Measurements from ENCODE around the gene HACL1. TPM values are rescaled to one million over a fixed set of nuclear protein-coding genes. Genes with fewer than 3 reads are reported as not detected.
"Not testable (repeated sequence)": the region's sequence is repeated elsewhere in the genome, so short reads cannot be mapped to it uniquely, and the experiment has no call there.

Gene HACL1
- polyA plus RNA-seq, 4 donors, result 15.4 to 21.8 (median 19.6) TPM

DNA sequence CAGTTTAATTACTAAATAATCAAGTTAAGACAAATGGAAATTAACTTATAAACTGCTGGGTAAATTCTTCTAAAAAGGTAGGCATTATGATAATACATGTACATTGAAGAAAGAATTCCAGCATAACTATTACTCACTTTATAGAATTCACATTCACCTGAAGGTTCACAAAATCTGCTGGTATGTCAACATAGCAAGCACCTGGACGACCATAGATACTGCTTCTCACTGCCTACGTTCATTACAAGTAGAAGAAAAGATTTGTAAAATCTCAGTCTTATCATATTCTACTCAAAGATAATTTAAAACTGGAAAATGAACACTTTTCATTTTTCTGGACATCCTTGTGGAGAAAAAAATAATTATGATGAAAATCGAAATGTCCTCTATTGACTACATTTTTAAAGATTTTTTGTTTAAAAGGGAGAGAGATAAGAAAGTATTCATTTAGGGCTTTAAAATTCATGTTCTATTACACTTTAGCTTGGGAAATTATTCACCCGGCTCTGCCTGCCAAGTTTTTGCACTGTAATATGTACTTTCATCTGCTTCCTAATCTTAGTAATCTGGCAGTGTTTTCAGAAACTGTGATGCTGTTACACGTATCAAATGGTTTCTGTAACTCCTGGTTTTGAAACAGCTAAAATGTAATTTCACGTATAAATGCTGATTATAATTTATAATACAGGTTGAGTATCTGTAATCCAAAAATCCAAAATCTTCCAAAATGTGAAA is 16.1 kb downstream of the HACL1 start:
- no peak for DNase-seq (ENCODE audit: low read depth in 4 of 4, low spot score in 3 of 4)

DNA sequence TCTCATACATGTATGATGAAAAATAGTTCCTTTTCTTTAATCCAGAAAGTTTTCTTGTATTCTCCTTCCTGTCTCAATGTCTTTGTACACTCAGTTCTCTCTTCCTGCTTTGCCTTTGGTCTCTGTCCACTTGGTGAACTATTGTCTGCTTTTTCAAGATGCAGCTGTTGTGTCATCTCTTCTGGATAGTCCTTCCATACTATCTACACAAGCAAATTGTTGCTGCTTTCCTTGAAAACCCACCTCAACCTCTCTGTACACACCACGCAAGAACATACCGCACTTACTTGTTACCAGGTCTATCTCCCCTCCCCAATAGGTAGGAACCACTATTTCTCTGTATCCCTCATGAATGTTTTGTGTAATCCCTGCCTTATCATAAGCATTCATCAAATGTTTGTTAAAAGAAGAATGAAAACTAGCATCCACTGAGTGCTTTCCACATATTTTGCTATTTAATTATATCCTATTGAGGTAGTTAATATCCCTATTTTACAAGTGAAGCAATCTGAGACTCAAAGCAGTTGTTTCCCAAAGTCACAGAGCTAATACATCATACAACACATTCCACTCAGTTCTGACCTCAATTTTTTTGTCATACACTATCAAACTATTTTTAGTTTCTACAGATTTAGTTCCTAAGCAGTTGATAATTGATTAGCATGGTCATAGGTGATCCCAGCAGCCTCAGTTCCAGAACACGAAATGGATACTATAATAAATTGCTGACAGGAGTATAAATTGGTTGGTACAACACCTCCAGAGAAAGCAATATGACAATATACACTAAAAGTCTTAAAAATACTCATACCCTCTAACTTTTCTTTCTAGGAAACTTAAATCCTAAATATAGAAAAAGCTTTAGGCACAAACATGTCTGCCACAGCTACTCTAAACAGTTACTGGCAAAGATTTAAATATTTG is 19.6 kb downstream of the HACL1 start:
- no peak for DNase-seq (ENCODE audit: low read depth in 4 of 4, low spot score in 3 of 4)

DNA sequence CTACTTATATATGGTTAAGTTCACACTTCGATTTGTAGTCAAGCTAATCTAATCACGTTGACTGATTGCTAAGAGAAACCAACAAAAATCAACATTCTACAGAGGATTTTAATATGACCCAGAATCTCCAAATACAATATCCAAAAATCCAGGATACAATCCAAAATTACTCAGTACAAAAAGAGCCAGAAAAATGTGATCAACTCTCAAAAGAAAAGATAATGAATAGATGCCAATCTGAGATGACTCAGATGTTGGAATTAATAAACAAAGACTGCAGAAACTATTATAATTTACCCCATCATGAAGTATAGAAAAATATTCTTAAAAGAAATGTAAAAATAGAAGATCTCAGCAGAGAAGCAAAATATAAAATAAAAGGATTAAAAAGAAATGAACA is 22.3 kb downstream of the HACL1 start:
- no peak for DNase-seq (ENCODE audit: low read depth in 4 of 4, low spot score in 3 of 4)

DNA sequence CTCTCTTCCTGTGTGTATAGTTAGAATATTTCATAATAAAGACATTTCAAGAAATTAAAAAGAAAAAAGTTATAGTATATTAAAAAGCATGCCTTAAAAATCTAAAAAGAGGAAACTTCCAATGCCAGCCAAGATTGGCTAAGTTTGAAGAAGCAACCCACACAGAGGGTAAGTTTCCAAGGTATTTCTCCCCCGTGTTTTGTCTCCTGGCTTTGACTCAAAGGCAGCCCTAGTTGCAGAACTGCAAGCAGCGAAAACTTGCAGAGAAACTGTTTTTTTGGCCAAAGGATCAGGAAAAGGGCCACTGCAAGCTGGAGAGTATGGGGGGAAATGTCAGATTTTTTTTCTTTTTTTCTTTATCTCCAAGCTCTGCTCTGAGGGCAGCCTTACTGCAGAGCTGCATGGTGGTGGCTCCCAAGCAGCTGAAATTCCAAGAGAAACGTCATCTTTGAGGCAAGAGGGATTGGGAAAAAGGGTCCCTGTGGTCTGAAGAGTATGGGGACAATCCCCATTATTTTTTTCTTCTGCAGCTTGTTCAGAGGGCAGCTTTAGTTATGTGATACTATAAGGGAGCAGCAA is 23.0 kb downstream of the HACL1 start:
- DNase-seq (ENCODE audit: low read depth in 4 of 4, low spot score in 3 of 4), result no peak

DNA sequence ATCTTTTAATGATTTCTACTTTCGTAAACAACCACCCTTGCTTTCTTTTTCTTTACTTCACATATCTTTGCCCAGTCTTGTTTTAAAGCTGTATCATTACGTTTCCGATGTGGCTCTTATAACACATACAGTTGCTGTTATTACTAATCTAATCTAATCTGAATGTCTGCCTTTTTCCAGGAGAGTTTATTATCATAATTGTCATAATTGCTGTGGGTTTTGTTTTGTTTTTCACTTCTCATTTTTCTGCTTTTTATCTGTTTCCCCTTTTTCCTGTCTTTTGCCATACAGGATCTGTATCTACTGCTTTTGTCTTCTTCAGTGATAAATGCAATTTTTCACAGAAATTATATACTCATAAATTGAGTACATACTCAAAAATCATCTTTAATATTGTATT is 24.9 kb downstream of the HACL1 start:
- no peak for DNase-seq (ENCODE audit: low read depth in 4 of 4, low spot score in 3 of 4)

DNA sequence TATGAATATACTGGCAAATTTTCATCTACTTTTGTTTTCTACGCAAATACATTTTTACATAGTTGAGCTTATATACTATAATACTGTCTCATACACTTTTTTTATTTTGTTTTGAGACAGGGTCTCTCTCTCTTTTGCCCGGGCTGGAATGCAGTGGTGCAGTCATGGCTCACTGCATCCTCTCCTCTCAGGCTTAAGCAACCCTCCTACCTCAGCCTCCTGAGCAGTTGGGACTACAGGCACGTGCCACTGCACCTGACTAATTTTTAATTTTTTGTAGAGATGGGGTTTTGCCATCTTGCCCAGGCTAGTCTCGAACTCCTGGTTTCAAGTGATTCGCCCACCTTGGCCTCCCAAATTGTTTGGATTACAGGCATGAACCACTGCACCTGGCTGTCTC is 25.9 kb downstream of the HACL1 start:
- DNase-seq (ENCODE audit: low read depth in 4 of 4, low spot score in 3 of 4), result peak in 1 of 4 donors; percentile 6

DNA sequence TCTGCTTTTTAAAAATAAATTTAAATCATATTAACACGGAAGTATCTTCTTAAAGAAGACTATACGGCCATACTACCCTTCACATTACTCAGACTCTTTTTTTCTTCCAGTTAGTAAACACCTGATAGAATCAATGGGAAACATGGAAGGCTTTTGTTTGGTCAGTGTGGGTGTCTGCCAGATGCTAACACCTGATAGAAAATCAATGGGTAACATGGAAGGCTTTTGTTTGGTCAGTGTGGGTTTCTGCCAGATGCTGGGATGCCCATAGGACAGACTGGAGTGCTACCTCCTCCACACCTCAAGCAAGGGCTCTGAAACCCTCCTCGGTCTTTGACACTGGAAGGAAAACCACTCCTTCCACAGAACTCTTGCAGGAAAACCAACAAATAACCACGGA is 29.2 kb downstream of the HACL1 start:
- no peak for DNase-seq (ENCODE audit: low read depth in 4 of 4, low spot score in 3 of 4)

- no peak for DNase-seq (ENCODE audit: low read depth in 4 of 4, low spot score in 3 of 4)
These were observed 38.2 kb downstream of the HACL1 start for GRCh38 chr3:15563190-15563589.

DNA sequence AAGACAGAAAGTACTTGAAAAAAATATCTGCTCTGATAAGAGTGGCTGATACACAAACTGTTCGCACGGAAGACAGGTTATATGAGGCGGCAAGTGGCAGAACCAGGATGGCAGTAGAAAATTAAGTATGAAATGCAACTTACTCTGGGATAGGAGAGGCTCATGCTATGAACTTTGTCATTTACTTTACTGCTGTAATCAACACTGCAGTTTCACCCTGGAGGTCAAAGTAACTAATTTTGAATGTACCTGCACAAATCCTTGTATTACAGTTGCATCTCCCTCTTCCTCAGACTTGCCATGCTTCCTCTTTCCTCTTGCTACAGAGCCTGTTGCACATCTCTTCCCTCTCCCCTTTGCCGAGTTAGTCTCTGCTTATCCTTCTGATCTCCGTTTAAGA is 38.8 kb downstream of the HACL1 start:
- DNase-seq (ENCODE audit: low read depth in 4 of 4, low spot score in 3 of 4), result no peak

- no peak for DNase-seq (ENCODE audit: low read depth in 4 of 4, low spot score in 3 of 4)
These were observed 42.8 kb downstream of the HACL1 start for GRCh38 chr3:15558581-15558980.

- DNase-seq (ENCODE audit: low read depth in 4 of 4, low spot score in 3 of 4), result peak; percentile 16 to 40 (median 26)
These were observed 43.8 kb downstream of the HACL1 start for GRCh38 chr3:15557511-15557946.

DNA sequence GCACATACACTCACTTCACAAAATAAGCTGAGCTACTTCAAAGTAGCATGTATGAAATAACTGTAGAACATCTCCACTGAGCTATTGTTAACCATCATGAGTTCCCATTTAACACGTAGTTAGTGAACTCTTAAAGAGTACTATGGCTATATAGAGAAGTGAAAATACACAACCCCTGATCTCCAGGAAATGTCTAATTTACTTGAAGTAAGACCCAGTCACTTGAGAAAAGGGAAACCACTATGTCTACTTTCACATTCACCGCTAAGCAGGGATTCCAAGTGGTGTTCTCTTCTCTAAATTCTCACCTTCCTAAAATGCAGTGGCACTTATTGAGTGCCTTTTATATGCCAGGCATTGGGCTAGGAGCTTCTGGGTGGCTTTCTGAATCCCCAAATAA is 44.9 kb downstream of the HACL1 start:
- DNase-seq (ENCODE audit: low read depth in 4 of 4, low spot score in 3 of 4), result no peak

DNA sequence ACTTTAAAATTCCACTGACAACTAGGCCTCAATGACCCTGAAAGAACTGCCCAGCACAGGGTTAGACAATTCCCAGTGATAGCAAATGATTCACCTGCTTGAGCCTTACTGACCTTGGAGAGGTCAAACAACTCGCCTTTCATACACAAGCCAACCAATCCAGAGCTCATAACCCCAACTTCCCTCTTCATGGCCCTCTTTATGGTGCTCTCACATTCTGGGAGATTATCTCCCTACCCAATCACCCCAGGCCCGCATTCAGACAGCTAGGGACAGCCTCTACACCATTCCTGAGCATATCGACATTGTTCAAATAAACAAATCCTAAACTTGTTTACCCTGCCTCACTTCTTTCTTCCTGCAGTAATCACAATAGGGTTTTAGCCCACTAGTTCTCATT is 47.6 kb downstream of the HACL1 start:
- DNase-seq (ENCODE audit: low read depth in 4 of 4, low spot score in 3 of 4), result no peak

GRCh38 chr3:15551902-15552301 is 49.5 kb downstream of the HACL1 start:
- no peak for DNase-seq (ENCODE audit: low read depth in 4 of 4, low spot score in 3 of 4)

- DNase-seq (ENCODE audit: low read depth in 4 of 4, low spot score in 3 of 4), result no peak
These were observed 51.5 kb downstream of the HACL1 start for GRCh38 chr3:15549846-15550245.

DNA sequence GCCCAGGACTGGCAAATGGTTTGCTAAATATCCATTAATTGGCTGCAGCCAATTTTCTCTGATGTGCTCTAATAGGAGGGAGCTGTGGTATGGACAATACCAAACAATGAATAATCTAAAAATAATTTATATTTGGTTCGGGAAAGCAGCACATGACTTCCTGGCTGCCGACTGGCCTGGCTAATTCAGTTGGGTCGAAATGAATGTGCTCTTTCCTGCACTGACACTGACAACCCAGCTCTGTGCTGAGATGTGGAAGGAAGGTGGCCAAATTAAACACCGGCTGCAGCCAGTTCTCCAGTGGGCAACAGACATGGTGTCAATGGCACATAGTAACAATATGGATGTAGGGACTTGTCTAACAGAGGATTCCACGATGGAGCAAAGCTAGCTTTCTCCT is 58.8 kb downstream of the HACL1 start:
- DNase-seq (ENCODE audit: low read depth in 4 of 4, low spot score in 3 of 4), result no peak

DNA sequence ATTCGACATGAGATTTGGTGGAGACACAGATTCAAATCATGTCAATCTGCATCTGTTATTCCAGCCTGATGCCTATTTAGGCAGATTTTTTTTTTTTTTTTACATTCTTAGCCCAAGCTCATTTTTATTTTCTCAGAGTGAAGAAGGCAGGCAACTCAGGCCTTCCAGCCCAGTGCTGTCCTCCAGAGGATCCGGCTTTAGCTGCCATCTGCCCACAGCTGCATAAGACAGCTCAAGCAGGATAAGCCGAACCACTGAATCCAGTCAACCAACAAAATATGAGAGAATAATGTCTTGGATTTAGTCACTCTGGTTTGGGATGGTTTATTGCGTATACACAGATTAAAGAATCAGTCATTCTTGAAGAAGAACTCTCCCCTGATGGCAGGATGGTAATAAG is 60.0 kb downstream of the HACL1 start:
- no peak for DNase-seq (ENCODE audit: low read depth in 4 of 4, low spot score in 3 of 4)

- DNase-seq (ENCODE audit: low read depth in 4 of 4, low spot score in 3 of 4), result no peak
These were observed 62.3 kb downstream of the HACL1 start for GRCh38 chr3:15539066-15539465.

- DNase-seq (ENCODE audit: low read depth in 4 of 4, low spot score in 3 of 4), result no peak
These were observed 63.0 kb downstream of the HACL1 start for GRCh38 chr3:15538345-15538744.

GRCh38 chr3:15536856-15537255 is 64.5 kb downstream of the HACL1 start:
- no peak for DNase-seq (ENCODE audit: low read depth in 4 of 4, low spot score in 3 of 4)

DNA sequence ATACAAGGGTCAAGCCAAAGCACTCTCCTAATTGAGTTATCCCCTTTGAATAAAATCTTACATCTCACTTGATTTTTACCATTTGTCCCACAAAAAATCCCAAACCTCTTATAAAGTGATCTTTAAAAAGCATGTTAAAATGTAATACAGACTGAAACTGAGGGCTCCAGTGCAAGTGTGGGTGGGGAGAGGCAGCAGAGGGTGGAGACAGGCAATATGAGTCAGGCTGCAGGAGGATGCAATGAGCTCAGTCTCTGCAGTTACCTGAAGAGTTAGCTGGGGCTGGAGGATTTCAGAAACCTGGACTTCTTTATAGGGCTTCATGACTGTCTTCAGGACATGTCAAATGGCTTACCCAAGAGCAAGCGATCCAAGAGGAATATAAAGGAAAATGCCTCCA is 65.6 kb downstream of the HACL1 start:
- DNase-seq (ENCODE audit: low read depth in 4 of 4, low spot score in 3 of 4), result no peak

- not testable (repeated sequence) for DNase-seq (ENCODE audit: low read depth in 4 of 4, low spot score in 3 of 4)
These were observed 68.8 kb downstream of the HACL1 start for GRCh38 chr3:15532614-15533013.
